SW 1271 (cell line): ENCODE data around the gene ANXA8.
"Not testable (repeated sequence)": the region's sequence is repeated elsewhere in the genome, so short reads cannot be mapped to it uniquely, and the experiment has no call there.

Experiments used
- DNase-seq, 2 experiments: peaks; one replicate each; lab custom pipeline; 2025; lab: John Stamatoyannopoulos, UW

ANXA8 gene

GRCh38 chr10:47483923-47484322 lies at the start of gene ANXA8:
Gene ANXA8, minus strand, starts transcription at chr10:47484115. Its CDS starts 182 bp downstream, at chr10:47483933.
- DNase-seq, result not testable (repeated sequence)

GRCh38 chr10:47523475-47523874 lies 39.6 kb upstream of the ANXA8 start, which contains the start of gene AGAP9:
Gene AGAP9, minus strand, starts transcription at chr10:47523638. Its CDS starts 112 bp downstream, at chr10:47523526.
- DNase-seq, result not testable (repeated sequence)

- DNase-seq, result not testable (repeated sequence)
Measured at GRCh38 chr10:47502313-47502712, 18.4 kb upstream of the ANXA8 start.

GRCh38 chr10:47494226-47494625 lies 10.3 kb upstream of the ANXA8 start:
- not testable (repeated sequence) for DNase-seq

GRCh38 chr10:47491600-47491999 lies 7.7 kb upstream of the ANXA8 start, which contains the start of gene FAM25G:
Gene FAM25G, minus strand, starts transcription at chr10:47491700. Its CDS starts 26 bp downstream, at chr10:47491674.
- not testable (repeated sequence) for DNase-seq

- DNase-seq, result not testable (repeated sequence)
Measured at GRCh38 chr10:47489630-47490029, 5.7 kb upstream of the ANXA8 start.

- peak in 1 of 2 experiments; percentile 34 for DNase-seq
Measured at GRCh38 chr10:47485943-47486342, 2.0 kb upstream of the ANXA8 start.

GRCh38 chr10:47484786-47485185 lies 871 bp upstream of the ANXA8 start:
- not testable (repeated sequence) for DNase-seq

GRCh38 chr10:47482367-47482766 lies 1.5 kb downstream of the ANXA8 start:
- not testable (repeated sequence) for DNase-seq

GRCh38 chr10:47481768-47482181 lies 2.1 kb downstream of the ANXA8 start:
- DNase-seq, result not testable (repeated sequence)

GRCh38 chr10:47481182-47481766 lies 2.6 kb downstream of the ANXA8 start:
- not testable (repeated sequence) for DNase-seq

- not testable (repeated sequence) for DNase-seq
Measured at GRCh38 chr10:47480133-47480532, 3.8 kb downstream of the ANXA8 start.

GRCh38 chr10:47478114-47478513 lies 5.8 kb downstream of the ANXA8 start:
- not testable (repeated sequence) for DNase-seq

GRCh38 chr10:47477078-47477477 lies 6.8 kb downstream of the ANXA8 start:
- not testable (repeated sequence) for DNase-seq

GRCh38 chr10:47475101-47475500 lies 8.8 kb downstream of the ANXA8 start:
- not testable (repeated sequence) for DNase-seq

- not testable (repeated sequence) for DNase-seq
Measured at GRCh38 chr10:47473516-47473915, 10.4 kb downstream of the ANXA8 start.

- not testable (repeated sequence) for DNase-seq
Measured at GRCh38 chr10:47472647-47473046, 11.3 kb downstream of the ANXA8 start.

- DNase-seq, result not testable (repeated sequence)
Measured at GRCh38 chr10:47472072-47472471, 11.8 kb downstream of the ANXA8 start.

- DNase-seq, result not testable (repeated sequence)
Measured at GRCh38 chr10:47468731-47469528, 15.0 kb downstream of the ANXA8 start.

- DNase-seq, result not testable (repeated sequence)
Measured at GRCh38 chr10:47467957-47468356, 16.0 kb downstream of the ANXA8 start.

GRCh38 chr10:47467458-47467857 lies 16.5 kb downstream of the ANXA8 start:
- DNase-seq, result not testable (repeated sequence)

- DNase-seq, result not testable (repeated sequence)
Measured at GRCh38 chr10:47465216-47465917, 18.5 kb downstream of the ANXA8 start.
